HG03565 (cell line): ENCODE measurements around the gene LPO.

Source experiments
- ATAC-seq: cut with Tn5 transposase; IDR thresholded peaks from one replicate; pipeline ENCODE4 v1.9.1; 2021; ENCODE audit warnings: mild to moderate bottlenecking, moderate library complexity; ENCODE audit not compliant: unreplicated experiment

The LPO gene

DNA sequence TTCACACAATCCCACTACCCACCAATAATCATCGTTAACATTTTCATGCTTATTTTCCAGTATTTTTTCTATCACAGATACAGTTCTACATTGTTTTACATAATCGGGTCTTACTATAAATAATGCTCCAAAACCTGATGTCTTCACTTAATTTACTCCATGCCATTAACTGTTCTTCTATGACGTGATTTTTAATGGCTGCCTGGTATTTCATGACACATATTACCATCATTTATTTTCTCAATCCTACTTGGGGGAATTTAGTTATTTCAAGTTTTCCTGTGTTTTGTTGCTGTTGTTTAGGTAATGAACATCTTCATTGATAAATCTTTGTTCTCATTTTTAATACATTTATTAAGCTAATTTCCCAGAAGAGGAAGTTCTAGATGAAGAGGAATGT is 14.7 kb downstream of the LPO start:
- no peak for ATAC-seq

DNA sequence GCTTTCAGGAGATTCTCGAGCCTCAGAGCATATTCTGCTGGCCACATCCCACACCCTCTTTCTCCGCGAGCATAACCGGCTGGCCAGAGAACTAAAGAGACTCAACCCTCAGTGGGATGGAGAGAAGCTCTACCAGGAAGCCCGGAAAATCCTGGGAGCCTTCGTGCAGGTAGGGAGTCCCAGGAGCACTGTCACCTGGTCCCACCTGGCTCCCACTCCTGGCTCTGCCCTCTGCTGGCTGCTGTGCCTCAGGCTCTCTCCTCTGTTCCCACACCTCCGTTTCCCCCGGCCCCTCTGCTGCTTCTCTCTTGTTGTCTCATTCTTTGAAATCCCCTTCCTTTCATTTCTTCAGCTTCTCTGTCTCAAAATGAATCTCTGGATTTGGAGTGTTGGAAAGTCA is 16.4 kb downstream of the LPO start:
- ATAC-seq = no peak

DNA sequence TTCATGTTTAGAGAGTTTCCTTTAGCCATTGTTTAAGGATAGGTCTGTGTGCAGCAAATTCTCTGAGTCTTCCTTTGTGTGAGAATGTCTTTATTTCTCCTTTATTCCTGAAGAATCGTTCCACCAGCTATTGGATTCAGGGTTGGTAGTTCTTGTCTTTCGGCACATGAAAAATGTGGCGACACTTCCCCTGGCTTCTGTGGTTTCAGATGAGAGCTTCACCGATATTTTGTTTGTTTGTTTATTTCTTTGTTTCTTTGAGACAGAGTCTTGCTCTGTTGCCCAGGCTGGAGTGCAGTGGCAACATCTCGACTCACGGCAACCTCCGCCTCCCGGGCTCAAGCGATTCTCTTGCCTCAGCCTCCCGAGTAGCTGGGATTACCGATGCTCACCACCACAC is 23.8 kb downstream of the LPO start:
- no peak for ATAC-seq

DNA sequence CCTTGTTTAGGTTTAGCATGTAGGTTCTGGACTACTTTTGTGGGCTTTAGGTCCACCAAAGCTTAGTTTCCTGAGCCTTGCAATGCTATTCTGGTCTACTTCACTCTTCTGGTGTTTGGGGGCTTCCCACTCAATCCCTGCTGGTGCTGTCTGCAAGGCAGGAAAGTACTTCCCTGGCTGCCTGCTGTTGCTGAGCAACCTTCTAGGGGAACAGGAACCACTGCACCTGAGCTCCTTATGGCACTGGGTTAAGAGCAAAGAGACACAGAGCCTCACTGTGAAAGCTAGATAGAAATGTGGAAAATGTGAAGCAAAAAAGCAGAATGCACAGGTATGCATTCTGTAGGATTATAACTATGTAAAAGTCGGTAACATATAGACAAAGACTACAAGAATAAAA is 25.4 kb downstream of the LPO start:
- no peak for ATAC-seq

DNA sequence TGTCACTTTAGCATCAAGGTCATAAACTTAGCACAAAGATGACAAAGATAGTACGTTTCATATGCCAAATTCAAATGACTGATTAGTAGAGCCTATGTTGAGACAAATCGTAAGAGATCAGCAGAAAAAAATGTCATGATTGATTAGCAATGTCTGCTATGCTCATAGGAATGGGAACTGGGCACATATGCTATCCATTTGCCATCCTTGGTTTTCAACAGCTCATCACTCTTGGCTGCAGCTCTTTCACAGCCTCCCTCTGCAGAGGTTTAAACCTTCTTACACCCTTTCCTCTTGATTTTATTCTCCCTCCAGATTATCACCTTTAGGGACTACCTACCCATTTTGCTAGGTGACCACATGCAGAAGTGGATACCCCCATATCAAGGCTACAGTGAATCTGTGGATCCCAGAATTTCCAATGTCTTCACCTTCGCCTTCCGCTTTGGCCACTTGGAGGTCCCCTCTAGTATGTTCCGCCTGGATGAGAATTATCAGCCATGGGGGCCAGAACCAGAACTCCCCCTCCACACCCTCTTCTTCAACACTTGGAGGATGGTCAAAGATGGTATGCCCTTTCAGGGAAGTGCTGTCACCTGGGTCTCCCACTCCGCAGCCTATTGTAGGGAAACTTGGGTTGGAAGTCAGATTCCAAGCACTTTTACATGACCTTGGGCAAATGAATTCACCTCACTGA is 26.2 kb downstream of the LPO start:
- ATAC-seq = no peak

DNA sequence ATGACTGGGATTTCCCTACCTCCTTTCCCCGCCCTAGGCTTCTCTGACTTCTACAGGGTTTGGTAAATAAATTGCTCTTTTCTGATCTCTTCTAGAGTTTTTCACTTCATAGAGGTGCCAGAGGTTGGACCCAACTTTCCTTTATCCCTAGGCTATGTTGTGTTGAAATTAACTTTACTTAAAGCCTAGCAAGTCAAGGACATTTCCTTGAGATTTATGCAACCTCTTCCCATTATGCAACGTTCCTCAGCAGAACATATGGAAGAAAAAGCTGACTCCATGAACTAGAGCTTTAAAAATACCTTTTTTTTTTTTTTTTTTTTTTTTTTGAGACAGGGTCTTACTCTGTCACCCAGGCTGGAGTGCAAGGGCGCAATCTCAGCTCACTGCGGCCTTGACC is 26.9 kb downstream of the LPO start:
- ATAC-seq = no peak

DNA sequence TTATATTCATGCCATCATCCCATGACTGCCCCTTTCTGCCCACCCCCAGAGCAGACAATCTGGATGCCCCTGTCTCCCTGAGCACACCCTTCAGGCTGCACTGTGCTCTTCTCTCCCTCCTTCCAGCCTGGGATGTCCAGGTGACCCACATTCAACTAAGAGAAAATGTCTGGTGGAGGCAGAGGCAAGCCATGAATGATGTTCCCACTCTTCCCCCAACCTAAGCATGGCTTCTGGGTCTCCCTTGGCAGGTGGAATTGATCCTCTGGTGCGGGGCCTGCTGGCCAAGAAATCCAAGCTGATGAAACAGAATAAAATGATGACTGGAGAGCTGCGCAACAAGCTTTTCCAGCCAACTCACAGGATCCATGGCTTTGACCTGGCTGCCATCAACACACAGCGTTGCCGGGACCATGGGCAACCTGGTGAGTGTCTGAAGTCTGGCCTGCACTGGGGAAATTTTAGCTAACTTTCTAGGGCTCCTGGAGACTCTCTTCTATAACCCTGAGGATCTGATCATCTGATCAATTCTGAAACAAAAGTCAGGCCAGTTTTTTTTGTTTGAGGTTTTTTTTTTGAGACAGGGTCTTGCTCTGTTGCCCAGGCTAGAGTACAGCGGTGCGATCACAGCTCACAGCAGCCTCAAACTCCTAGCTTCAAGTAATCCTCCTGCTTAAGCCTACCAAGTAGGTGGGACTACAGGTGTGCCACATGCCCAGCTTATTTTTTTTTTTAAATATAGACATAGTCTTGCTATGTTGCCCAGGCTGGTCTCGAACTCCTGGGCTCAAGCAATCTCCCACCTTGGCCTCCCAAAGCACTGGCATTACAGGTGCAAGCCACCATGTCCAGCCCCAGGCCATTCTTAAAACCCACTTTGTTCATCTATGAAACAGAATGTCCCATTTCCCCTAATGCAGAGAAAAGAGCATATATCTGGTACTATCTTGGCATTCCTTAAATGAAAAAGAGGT is 27.8 kb downstream of the LPO start:
- ATAC-seq = no peak

DNA sequence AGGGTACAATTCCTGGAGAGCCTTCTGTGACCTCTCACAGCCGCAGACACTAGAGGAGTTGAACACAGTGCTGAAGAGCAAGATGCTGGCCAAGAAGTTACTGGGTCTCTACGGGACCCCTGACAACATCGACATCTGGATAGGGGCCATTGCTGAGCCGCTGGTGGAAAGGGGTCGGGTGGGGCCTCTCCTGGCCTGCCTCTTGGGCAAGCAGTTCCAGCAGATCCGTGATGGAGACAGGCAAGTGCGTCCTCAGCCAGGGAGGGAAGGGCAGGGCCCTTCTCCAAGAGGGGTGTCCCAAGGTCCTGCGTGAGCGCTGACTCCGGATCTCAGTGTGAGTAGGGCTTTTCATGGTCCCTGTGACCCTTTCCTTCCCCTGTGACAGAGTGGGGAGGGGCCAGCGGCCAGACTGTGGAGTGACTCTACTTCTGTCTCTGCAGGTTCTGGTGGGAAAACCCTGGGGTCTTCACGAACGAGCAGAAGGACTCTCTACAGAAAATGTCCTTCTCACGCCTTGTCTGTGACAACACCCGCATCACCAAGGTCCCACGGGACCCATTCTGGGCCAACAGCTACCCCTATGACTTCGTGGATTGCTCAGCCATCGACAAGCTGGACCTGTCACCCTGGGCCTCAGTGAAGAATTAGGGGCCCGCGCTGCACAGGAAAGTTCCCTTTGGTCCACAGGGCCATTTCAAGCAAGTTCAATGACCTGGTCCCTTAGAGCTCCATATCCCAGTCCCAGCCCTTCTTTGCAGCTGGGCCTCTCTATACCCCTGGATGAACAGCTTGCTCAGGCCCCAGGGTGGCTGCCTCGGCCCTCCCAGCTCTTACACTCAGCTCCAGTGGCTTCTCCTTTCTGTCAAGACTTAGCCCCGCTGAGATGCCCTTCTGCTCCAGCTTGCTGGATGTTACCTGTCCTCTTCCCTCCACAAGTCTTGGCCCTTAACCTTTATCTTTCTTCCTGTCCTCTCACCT is 29.3 kb downstream of the LPO start:
- ATAC-seq = no peak

DNA sequence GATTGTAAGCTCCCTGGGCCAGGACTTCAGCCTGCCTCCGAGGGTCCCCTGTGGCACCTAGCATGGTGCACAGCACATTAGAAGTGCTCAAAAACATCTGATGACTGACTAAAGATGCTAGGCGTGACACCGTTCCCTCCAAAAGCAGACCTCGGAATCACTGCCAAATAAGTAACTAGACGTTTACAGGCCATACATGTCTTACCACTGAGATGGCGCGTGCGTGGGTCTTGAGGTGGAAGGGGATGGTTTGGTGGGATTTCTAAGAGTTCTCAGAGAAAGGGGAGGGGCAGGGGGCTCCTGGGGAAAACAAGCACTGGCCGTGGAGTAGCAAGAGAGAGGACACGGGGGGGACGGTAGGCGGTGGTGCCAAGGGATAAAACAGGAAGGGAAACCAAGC is 29.9 kb downstream of the LPO start:
- no peak for ATAC-seq

DNA sequence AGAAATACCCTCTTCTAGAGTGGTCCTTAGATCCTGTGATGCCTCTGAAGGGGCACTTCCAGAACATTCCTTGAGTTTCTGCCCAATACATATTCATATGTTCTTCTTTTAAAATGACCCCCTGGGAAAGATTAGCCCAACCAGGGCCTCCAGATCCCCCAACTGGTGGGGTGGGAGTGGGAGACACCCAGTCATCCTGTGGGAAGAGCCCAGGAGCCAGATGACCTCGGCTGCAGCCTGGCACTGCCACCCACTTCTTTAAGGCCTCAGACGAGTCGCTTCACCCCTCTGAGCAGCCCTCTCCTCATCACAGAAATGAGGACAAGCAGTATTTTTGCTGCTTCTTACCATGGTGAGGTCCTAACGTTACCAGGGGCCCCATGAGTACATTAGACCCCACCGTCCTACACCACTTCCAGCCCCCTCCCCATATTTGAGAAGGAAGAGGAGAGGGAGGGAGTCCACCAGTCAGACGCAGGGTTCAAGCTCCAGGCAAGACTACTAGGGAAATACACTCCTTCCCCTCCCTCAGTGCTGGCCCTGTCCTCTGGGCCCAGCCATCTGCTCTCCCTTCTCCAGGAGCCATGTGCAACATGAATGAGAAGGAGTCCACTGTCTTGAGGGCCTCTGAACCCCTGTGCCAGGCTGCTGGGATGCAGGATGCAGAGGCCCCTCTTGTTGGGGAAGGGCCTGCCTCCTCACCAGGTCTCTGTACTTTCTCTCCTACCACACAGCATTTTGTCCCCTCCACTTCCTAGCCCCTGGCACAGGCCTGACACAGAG is 30.6 kb downstream of the LPO start:
- ATAC-seq = no peak

DNA sequence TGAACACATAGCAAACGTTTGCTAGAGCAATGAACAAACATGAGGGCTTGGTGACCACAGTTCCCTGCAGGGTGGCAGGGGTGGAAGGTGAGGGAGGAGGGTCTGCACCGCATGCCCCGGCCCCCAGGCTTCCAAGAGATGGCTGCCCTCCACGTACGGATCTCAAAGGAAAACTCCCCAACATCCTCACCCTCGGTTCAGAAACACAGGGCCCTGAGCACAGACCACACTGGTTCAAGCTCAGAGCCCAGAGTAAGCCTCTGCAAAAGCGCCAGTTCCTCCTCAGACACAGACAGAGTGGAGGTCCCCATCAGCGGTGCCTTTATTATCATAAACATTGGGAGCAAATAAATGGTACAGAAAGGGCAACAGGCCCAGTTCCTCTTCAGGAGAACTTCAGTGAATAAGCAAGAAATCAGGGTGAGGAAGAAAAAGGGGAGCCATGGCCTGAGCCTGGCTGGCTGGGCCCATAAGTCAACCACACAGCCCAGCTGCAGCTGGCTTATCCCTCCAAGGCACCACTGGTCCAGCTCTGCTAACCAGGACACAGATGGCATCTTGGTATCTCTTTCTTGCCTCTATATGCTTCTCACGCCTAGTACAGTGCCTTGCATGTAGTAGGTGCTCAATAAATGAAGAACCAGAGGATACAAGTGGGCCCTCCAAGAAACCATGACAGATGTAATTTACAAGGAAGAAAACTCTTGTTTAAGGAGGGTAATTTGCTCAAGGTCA is 31.3 kb downstream of the LPO start:
- no peak for ATAC-seq

DNA sequence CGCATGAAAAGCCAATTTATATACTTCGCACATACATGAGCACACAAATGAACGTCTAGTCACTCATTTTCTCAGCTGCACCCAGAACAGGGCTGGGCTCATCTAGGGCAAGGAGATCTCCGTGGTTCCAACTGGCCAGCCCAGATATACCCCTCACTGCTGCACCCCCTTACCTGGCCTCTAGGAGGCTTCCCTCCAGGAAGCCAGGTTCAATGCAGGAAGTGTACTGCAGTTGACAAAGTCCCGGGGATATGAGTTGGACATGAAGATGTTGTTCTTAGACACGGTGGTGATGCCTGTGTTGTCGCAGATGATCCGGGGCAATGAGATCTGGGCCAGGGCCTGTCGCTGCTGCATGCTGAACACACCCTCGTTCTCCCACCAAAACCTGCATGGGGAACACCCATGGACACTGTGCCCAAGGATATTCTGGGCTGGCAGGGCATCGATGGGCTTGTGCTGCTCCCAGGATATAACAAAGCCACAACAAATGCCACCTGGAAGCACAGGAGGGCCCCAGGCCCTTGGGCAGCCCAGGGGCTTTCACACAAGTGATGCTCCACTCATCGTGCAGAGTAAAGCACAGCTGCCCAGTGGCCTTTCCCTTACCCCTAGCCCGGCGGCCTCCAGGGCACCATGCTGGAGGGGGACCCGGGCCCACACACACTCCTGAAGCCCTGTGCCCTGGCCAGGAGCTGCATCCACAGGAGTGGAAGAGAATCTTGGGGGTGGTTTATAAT is 32.3 kb downstream of the LPO start:
- no peak for ATAC-seq

DNA sequence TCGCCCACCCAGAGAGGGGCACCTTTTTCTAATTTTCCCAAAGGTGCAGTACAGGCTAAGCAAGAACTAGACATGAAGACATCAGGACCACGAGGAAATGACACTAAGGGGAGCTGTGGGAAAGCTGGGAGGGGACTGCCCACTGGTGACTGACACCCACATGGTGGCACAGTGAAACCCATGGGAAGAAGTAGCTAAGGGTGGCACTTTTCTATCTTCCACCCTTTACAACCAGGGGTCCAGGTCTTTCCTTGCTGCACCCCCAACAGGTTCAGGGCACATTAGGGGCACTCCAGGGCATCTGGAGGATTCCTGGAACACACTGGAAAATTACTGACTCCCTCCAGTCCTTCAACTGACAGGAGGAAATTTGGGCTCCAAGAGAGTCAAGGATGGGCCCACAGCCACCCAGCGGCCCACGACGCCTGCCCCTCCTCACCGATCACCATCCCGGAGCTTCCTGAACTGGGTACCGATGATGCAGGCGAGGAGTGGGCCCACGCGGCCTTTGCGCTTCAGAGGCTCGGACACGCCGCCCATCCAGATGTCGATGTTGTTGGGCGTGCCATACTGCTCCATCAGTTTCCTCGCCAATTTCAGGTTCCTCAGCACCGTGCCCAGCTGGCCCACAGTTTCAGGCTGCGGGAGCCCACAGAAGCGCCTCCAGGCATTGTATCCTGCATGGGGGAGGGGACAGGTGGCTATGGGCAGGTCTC is 33.0 kb downstream of the LPO start:
- no peak for ATAC-seq

DNA sequence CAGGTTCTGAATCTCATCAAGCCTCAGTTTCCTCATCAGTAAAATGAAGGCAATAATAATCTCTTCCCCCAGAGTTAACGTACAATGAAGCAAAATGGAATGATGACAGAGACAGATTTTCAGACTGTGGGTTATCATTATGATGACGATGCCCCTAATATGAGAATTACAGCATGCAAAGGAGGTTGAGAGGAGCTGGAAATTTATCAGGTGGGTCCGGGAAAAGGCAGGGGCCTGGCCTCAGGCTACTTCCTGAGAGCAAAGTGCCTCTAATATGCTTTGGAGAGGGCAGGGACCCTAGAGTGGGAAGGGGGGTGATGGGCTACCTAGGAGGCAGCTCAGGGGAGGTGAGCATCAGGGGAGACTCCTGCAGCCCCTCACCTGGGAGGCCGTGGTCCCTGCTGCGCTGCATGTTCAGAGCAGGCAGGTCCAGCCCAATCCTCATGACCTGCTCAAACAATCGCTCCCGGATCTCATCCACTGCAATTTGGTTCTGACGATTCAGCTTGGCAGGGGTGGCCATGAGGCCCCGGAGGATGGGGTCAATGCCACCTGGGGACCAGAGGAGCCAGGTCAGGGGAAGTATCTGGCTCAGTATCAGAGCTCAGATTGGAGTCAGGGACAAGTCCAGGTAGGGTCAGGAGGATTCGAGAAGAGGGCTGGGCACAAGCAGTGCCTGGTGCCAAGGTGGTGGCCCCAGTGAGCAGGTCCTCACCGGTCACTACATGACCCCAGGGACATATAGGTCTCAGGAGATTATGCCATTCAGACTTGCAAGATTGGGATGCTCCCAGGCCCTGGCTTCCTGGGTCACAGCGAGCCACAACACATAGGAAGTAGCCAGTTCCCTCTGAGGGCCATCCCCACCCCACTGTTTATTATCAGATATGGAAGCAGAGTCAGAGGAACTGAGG is 34.2 kb downstream of the LPO start:
- no peak for ATAC-seq

DNA sequence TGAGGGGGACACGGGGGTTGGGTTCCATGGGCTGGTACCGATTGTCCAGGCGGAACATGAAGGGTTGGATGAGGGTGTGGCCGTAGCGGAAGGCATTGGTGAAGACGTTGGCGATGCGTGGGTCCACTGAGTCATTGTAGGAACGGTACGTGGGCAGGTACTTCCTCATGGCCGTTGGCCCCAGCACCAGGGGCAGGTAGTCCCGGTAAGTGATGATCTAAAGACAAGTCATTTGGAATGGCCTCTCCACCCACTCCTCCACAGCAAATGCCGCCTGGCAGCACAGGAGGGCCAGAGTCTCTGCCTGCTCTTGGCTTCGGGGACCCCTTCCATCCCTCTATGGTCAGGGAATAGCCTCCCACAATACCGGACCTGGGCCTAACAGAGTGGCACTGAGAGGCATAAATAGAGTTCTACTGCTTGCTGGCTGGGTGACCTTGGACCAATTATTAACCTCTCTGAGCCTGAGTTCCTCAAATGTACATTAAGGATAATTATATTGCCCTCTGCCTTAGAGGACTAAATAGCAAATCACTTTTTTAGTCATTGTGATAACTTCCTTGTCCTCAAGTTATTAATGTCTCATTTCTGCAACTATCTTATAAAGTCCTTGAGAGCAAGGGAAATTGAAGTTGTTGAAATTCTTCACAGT is 35.2 kb downstream of the LPO start:
- no peak for ATAC-seq

DNA sequence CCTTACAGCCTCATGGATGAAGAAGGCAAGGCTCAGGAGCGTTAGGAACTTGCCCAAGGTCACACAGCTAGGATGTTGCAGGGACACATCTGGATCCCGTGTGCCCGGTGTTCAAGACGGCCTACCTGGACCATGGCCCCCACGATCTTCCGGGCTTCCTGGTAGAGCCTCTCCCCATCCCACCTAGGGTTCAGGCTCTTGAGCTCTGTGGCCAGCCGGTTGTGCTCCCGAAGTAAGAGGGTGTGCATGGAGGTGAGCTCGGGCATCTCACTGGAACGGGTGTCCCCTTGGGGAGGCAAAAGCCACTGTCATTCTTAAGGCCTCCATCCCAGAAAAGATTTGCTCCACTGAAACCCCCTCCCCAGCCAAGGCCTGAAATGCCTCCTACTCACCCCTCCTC is 37.0 kb downstream of the LPO start:
- ATAC-seq = no peak

DNA sequence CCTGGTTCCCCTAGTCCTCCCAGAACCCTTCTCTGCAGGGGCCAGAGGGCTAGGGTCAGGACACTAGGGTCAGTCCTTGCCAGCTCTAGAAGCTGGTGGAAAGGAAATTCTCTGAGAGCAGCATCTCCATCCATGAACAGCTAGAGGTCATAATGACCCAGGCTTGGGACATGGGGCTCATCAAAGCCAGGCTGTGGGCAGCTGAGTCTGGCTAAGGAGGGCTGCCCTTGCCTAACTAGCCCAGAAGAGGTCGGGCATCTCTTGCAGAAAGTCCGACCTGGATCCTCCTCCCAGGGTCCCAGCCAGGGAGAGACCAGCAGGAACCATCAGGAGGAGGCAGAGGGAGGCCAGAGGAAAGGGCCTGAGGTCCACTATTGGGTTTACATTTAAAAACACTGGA is 38.0 kb downstream of the LPO start:
- no peak for ATAC-seq
